ENCODE measurements around the gene TRIM3. TPM values are rescaled to one million over a fixed set of nuclear protein-coding genes. Genes with fewer than 3 reads are reported as not detected.
A peak's percentile ranks its signal among the peaks of the same experiment; 100 is the strongest.

The TRIM3 gene
- total and polyA plus RNA-seq, 2 of the 8 experiments (the other 6 are each of a cell fraction or from before 2014, with no cell fraction given): 10.7 to 14.3 TPM

GRCh38 chr11:6481012-6481923, 7.5 kb upstream of the TRIM3 start, which contains the start of the genes ARFIP2 and TIMM10B (continued):
- TF ChIP-seq CTCF (IDR thresholded peaks at IDR 0.05; ENCODE audit: control extremely low read depth in 1 of 3, insufficient read depth in 1 of 3, low read depth in 1 of 3, low read length in 3 of 3): no peak
- TF ChIP-seq, protein P1, sequence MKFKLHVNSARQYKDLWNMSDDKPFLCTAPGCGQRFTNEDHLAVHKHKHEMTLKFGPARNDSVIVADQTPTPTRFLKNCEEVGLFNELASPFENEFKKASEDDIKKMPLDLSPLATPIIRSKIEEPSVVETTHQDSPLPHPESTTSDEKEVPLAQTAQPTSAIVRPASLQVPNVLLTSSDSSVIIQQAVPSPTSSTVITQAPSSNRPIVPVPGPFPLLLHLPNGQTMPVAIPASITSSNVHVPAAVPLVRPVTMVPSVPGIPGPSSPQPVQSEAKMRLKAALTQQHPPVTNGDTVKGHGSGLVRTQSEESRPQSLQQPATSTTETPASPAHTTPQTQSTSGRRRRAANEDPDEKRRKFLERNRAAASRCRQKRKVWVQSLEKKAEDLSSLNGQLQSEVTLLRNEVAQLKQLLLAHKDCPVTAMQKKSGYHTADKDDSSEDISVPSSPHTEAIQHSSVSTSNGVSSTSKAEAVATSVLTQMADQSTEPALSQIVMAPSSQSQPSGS (IDR thresholded peaks at IDR 0.05; ENCODE audit: low read length): 0 out of 2 replicates have a peak, but pooled peaks have one; percentile 61
- peak; percentile 23; the same call in 1 of the 2 replicates for TF ChIP-seq RFX5 (IDR thresholded peaks at IDR 0.05; ENCODE audit: borderline replicate concordance, low read depth, low read length)
- TF ChIP-seq GABPA (IDR thresholded peaks at IDR 0.05; ENCODE audit: borderline replicate concordance, insufficient read depth, low read length): peak; percentile 92
- peak; percentile 30; the same call in 1 of the 2 replicates for TF ChIP-seq SP4 (IDR thresholded peaks at IDR 0.05; ENCODE audit: low read length)
- TF ChIP-seq, protein P2, sequence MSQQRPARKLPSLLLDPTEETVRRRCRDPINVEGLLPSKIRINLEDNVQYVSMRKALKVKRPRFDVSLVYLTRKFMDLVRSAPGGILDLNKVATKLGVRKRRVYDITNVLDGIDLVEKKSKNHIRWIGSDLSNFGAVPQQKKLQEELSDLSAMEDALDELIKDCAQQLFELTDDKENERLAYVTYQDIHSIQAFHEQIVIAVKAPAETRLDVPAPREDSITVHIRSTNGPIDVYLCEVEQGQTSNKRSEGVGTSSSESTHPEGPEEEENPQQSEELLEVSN (IDR thresholded peaks at IDR 0.05): peak; percentile 32
- TF ChIP-seq PHF8 (conservative IDR thresholded peaks at IDR 0.05; ENCODE audit: low read depth, low read length): peak; percentile 95
- TF ChIP-seq EP300 (IDR thresholded peaks at IDR 0.05; ENCODE audit: borderline replicate concordance in 1 of 2, low read depth in 2 of 2, low read length in 2 of 2): peak in 1 of 2 experiments; percentile 70; a peak in 1 of 3 replicates
- TF ChIP-seq TBP (IDR thresholded peaks at IDR 0.05; ENCODE audit: low read depth, low read length): peak; percentile 84; the same call in 1 of the 2 replicates
- no peak for TF ChIP-seq CEBPB (IDR thresholded peaks at IDR 0.05; ENCODE audit: low read depth, low read length)
- TF ChIP-seq SIRT6 (IDR thresholded peaks at IDR 0.05; ENCODE audit: low read length): no peak
- peak; percentile 51 for TF ChIP-seq BRCA1 (IDR thresholded peaks at IDR 0.05; ENCODE audit: low read depth, low read length)
- peak; percentile 71; the same call in 1 of the 2 replicates for TF ChIP-seq JUND (IDR thresholded peaks at IDR 0.05; ENCODE audit: low read length)
- TF ChIP-seq SIX5 (IDR thresholded peaks at IDR 0.05; ENCODE audit: low read depth, low read length): peak; percentile 14; the same call in 1 of the 2 replicates
- TF ChIP-seq RBBP5 (IDR thresholded peaks at IDR 0.05; ENCODE audit: borderline replicate concordance, low read depth, low read length): 0 out of 2 replicates have a peak, but pooled peaks have one; percentile 27
- TF ChIP-seq HDAC2 (IDR thresholded peaks at IDR 0.05; ENCODE audit: borderline replicate concordance in 1 of 2, low read depth in 2 of 2, low read length in 2 of 2): 0 out of 4 replicates have a peak, but pooled peaks of 1 of the 2 experiments have one; percentile 48
- TF ChIP-seq SP1 (IDR thresholded peaks at IDR 0.05; ENCODE audit: low read depth, low read length): peak; percentile 40; the same call in 1 of the 2 replicates

Data from H1 (cell line).